ACHN (cell line): ENCODE results near the gene ZNF606.

Source experiments
- DNase-seq: peaks from one replicate; pipeline ENCODE4 v3.0.0-alpha.2; 2015
- in situ Hi-C: cut with HindIII; loops from 2 replicates; pipeline ENCODE4 v1.10.0; 2017; ENCODE audit warnings: low sequenced_read_pairs, low pct_ligation_motif_present, low pct_unique_long_range_greater_than_20kb

Gene ZNF606

GRCh38 chr19:58002384-58003173 lies at the start of gene ZNF606:
TSS of gene ZNF606 (minus strand) at chr19:58002820. CDS start at chr19:58001319, 1,501 bp downstream.
- no peak for DNase-seq
- in situ Hi-C loops, result no loop called here

GRCh38 chr19:58052256-58052655 lies 49.6 kb upstream of the ZNF606 start:
- in situ Hi-C loops, result no loop called here
- DNase-seq, result no peak

GRCh38 chr19:58047672-58048071 lies 45.1 kb upstream of the ZNF606 start:
- DNase-seq, result no peak
- in situ Hi-C loops, result no loop called here

GRCh38 chr19:58046856-58047255 lies 44.2 kb upstream of the ZNF606 start:
- DNase-seq, result no peak
- in situ Hi-C loops, result no loop called here

- in situ Hi-C loops, result no loop called here
- DNase-seq, result no peak
These were observed 42.9 kb upstream of the ZNF606 start for GRCh38 chr19:58045411-58046050.

GRCh38 chr19:58044886-58045285 lies 42.3 kb upstream of the ZNF606 start:
- in situ Hi-C loops, result no loop called here
- DNase-seq, result no peak

GRCh38 chr19:58044391-58044790 lies 41.8 kb upstream of the ZNF606 start:
- no peak for DNase-seq
- in situ Hi-C loops, result no loop called here

GRCh38 chr19:58042495-58043340 lies 40.1 kb upstream of the ZNF606 start:
- DNase-seq, result no peak
- in situ Hi-C loops, result no loop called here

GRCh38 chr19:58040751-58041525 lies 38.3 kb upstream of the ZNF606 start:
- in situ Hi-C loops, result no loop called here
- DNase-seq, result no peak

GRCh38 chr19:58038688-58039204 lies 36.1 kb upstream of the ZNF606 start:
- in situ Hi-C loops, result no loop called here
- DNase-seq, result no peak

- in situ Hi-C loops, result no loop called here
- no peak for DNase-seq
These were observed 35.5 kb upstream of the ZNF606 start for GRCh38 chr19:58037927-58038687.

- in situ Hi-C loops, result no loop called here
- no peak for DNase-seq
These were observed 33.2 kb upstream of the ZNF606 start for GRCh38 chr19:58035863-58036262.

- in situ Hi-C loops, result no loop called here
- DNase-seq, result no peak
These were observed 31.8 kb upstream of the ZNF606 start for GRCh38 chr19:58034477-58034793.

- DNase-seq, result no peak
- in situ Hi-C loops, result no loop called here
These were observed 31.3 kb upstream of the ZNF606 start, which contains the start of gene ZSCAN1 for GRCh38 chr19:58033741-58034476. TSS of gene ZSCAN1 (plus strand) at chr19:58034025. CDS start at chr19:58037837, 3,812 bp downstream.

- in situ Hi-C loops, result no loop called here
- no peak for DNase-seq
These were observed 22.0 kb upstream of the ZNF606 start for GRCh38 chr19:58024661-58025060.

GRCh38 chr19:58022283-58022660 lies 19.7 kb upstream of the ZNF606 start:
- DNase-seq, result no peak
- in situ Hi-C loops, result no loop called here
